ENCODE measurements around the gene AGAP4. TPM values are rescaled to one million over a fixed set of nuclear protein-coding genes. Genes with fewer than 3 reads are reported as not detected.

The AGAP4 gene
- total RNA-seq: 2.6 and 4.9 TPM in 2 replicates

DNA sequence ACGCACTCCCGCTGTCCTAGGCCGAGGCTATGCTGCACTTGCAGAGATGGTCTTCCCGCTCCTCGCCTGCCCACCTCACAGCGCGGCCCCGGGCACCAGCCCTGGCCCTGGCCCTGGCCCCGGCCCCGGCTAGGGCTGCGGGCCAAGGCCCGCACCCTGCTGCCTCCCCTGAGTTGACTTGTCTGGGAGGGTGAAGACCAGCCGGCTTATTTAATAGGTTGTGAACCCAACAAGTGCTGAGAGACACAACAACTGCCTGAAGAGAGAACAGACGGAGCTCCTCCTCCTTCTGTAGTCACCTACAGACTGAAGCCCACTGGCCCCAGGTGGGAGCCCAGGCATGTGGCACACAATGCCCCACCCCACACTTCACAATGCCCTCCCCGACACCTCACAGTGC is at the start of gene AGAP4:
TSS of gene AGAP4 (minus strand) at position 101 of the 400 bp plus-strand sequence. CDS start 153 bp downstream, outside the sequence.

Other genes with a start within 250 kb of the AGAP4 start
- gene ZFAND4, start 174.7 kb downstream of the AGAP4 start, total RNA-seq: 7.1 and 8.7 TPM in 2 replicates
- gene WASHC2C, start 120.2 kb downstream of the AGAP4 start, total RNA-seq: 39.0 and 55.0 TPM in 2 replicates
- 72.5 and 105 TPM in 2 replicates for gene TIMM23, start 125.0 kb upstream of the AGAP4 start, total RNA-seq
- gene NCOA4, start 183.1 kb upstream of the AGAP4 start, total RNA-seq: 134 and 157 TPM in 2 replicates
- 0.62 TPM in 1 of 2 replicates, not detected in the other for gene MSMB, start 198.8 kb upstream of the AGAP4 start, total RNA-seq

Data from uterine smooth muscle cell (primary cell).